ENCODE data around the gene MIER2. TPM values are rescaled to one million over a fixed set of nuclear protein-coding genes. Genes with fewer than 3 reads are reported as not detected.

The MIER2 gene
- polyA plus RNA-seq, 1 donor from 2014 or later: 16.0 TPM

- Histone ChIP-seq H3K36me3 (ENCODE audit: insufficient read depth, low read length) (no peaks in the 10 kb centered on the region), H3K9me2 (ENCODE audit: insufficient read depth, low read length) (no peaks in the 10 kb centered on the region), H4K20me1 (ENCODE audit: insufficient read depth) (no peaks in the 10 kb centered on the region), H3K9ac (ENCODE audit: low read length) (peak overlapping the region; percentile 56), H3K4me3 (ENCODE audit: low read length) (peak overlapping the region; percentile 69), H3K79me2 (replicated peaks; ENCODE audit: insufficient read depth, low read length) (peaks cover 31% of the 10 kb centered on the region), H3F3A (ENCODE audit: insufficient read depth, low read length, poor library complexity, severe bottlenecking) (no peaks in the 10 kb centered on the region), H3K9me3 (ENCODE audit: low read length) (no peaks in the 10 kb centered on the region), H2AFZ (ENCODE audit: low read depth, low read length) (peak overlapping the region; percentile 60), H3K27me3 (ENCODE audit: insufficient read depth, low read depth, low read length) (no peaks in the 10 kb centered on the region), H3K4me2 (ENCODE audit: low read length) (no peak overlapping the region), H3K27ac (ENCODE audit: low read length) (no peak overlapping the region)
- TF ChIP-seq POLR2AphosphoS5 (IDR thresholded peaks at IDR 0.05): no peak
- no peak for TF ChIP-seq TAF1 (IDR thresholded peaks at IDR 0.05; ENCODE audit: low read depth)
- no peak for TF ChIP-seq EZH2 (IDR thresholded peaks at IDR 0.05; ENCODE audit: borderline replicate concordance, insufficient read depth, low read length, poor library complexity, severe bottlenecking)
- no peak for TF ChIP-seq SMC3 (conservative IDR thresholded peaks at IDR 0.05; ENCODE audit: poor library complexity)
- no peak for TF ChIP-seq MXI1 (conservative IDR thresholded peaks at IDR 0.05; ENCODE audit: poor library complexity, severe bottlenecking)
- no peak for TF ChIP-seq RAD21 (conservative IDR thresholded peaks at IDR 0.05)
These were observed 804 bp upstream of the MIER2 start for GRCh38 chr19:345320-345879.

GRCh38 chr19:343941-344624 is 513 bp downstream of the MIER2 start:
- H4K20me1 ChIP-seq (ENCODE audit: insufficient read depth): no peaks in the 10 kb centered on the region
- H2AFZ ChIP-seq (ENCODE audit: low read depth, low read length): no peak overlapping the region

More at GRCh38 chr19:343941-344624, 513 bp downstream of the MIER2 start:
- no peaks in the 10 kb centered on the region for H3K36me3 ChIP-seq (ENCODE audit: insufficient read depth, low read length)
- H3K27ac ChIP-seq (ENCODE audit: low read length): no peak overlapping the region
- no peaks in the 10 kb centered on the region for H3K9me2 ChIP-seq (ENCODE audit: insufficient read depth, low read length)
- H3K4me3 ChIP-seq (ENCODE audit: low read length): peak overlapping the region; percentile 76
- peak overlapping the region; percentile 64 for H3K4me2 ChIP-seq (ENCODE audit: low read length)
- H3F3A ChIP-seq (ENCODE audit: insufficient read depth, low read length, poor library complexity, severe bottlenecking): no peaks in the 10 kb centered on the region
- H3K27me3 ChIP-seq (ENCODE audit: insufficient read depth, low read depth, low read length): no peaks in the 10 kb centered on the region
- H3K9ac ChIP-seq (ENCODE audit: low read length): peak overlapping the region; percentile 63
- TF ChIP-seq MXI1 (conservative IDR thresholded peaks at IDR 0.05; ENCODE audit: poor library complexity, severe bottlenecking): no peak
- TF ChIP-seq SMC3 (conservative IDR thresholded peaks at IDR 0.05; ENCODE audit: poor library complexity): no peak
- TF ChIP-seq TAF1 (IDR thresholded peaks at IDR 0.05; ENCODE audit: low read depth): no peak
- no peak for TF ChIP-seq POLR2AphosphoS5 (IDR thresholded peaks at IDR 0.05)
- TF ChIP-seq RAD21 (conservative IDR thresholded peaks at IDR 0.05): no peak
- TF ChIP-seq CTCF (IDR thresholded peaks at IDR 0.05; ENCODE audit: poor library complexity, severe bottlenecking): no peak
- no peak for TF ChIP-seq EZH2 (IDR thresholded peaks at IDR 0.05; ENCODE audit: borderline replicate concordance, insufficient read depth, low read length, poor library complexity, severe bottlenecking)
- TF ChIP-seq REST (IDR thresholded peaks at IDR 0.05; ENCODE audit: borderline replicate concordance): no peak
- no peak for TF ChIP-seq EP300 (conservative IDR thresholded peaks at IDR 0.05; ENCODE audit: poor library complexity, severe bottlenecking)
- H3K79me2 ChIP-seq (replicated peaks; ENCODE audit: insufficient read depth, low read length): peaks cover 44% of the 10 kb centered on the region
- no peaks in the 10 kb centered on the region for H3K9me3 ChIP-seq (ENCODE audit: low read length)

Measured in neural cell (in vitro differentiated cells).